Mononuclear cell (primary cell): ENCODE results near the gene RBBP7. TPM values are rescaled to one million over a fixed set of nuclear protein-coding genes. Genes with fewer than 3 reads are reported as not detected.

ENCODE experiments used
- H3K27me3 ChIP-seq: 2 replicates; pipeline ENCODE4 v1.6.0; 2011; ENCODE audit warnings: low read length, control low read depth; ENCODE audit not compliant: insufficient read depth
- H3K4me1 ChIP-seq: 2 replicates; pipeline ENCODE4 v1.5.1; 2011; ENCODE audit warnings: mild to moderate bottlenecking, low read length, control low read depth; ENCODE audit not compliant: insufficient read depth
- H3K4me3 ChIP-seq: 2 replicates; pipeline ENCODE4 v1.5.1; 2011; ENCODE audit warnings: mild to moderate bottlenecking, low read length, moderate library complexity
- H3K9me3 ChIP-seq: 2 replicates; pipeline ENCODE4 v1.5.1; 2011; ENCODE audit warnings: low read depth, mild to moderate bottlenecking, control low read depth, low read length
- total RNA-seq: library from RNA; depleted of rRNA; stranded (reverse); fragments of >200 nt; gene quantifications from one replicate; pipeline ENCODE4 v1.2.3, GENCODE V29; 2012

The RBBP7 gene
- total RNA-seq, 1 donor: 158 TPM

DNA sequence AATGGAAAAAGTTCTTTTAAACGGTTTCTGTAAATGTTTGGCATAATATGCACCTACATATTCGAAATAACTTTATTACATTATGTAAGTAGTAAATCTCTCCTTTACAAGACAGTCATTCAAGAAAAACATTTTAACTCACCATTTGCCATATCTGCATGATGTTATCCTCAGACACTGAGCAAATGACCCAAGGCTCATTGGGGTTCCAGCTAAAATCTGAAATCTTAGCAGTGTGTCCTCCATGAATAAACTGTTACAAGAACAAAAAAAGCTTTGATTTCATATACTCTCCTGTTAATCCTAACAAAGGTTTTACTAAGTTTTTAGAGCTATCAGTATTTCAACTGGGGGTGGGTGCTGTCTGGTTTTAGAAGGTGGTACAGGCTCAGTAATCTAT is 24.5 kb downstream of the RBBP7 start:
- H3K27me3 ChIP-seq: no peaks in the 10 kb centered on the region
- H3K4me1 ChIP-seq: no peaks in the 10 kb centered on the region
- H3K9me3 ChIP-seq: no peaks in the 10 kb centered on the region
- no peak overlapping the region for H3K4me3 ChIP-seq

DNA sequence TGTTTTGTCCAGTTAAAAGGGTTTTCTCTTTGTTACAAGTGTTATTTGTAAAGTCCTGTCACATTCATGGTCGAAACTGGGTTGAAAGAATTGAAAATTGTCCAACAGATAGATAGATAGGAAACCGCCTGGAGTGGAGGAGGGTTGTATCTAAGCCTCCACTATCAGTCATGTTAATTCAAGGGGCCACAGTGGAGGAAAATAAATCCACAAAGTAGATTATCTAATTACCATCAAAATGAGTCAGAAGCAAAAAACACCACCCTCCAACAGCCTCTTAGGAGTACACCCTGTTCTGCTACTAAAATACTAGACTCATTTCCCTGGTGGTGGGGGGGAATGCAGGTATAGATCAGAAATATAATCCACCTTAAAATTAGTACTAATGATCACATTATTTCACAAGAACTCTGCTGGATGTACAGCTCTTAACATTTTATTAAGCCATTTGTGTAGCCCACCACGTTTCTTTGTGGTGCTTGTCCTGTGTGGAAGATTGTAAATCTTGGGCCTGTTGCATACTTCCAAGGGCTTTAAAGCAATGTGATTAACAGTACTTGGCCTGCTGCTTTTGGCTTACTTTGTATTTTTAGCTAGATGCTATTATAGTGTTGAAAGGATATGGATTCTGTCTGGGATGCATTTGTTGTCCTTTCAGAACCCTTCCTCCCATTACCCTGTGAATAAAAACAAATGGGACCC is 26.8 kb downstream of the RBBP7 start:
- no peaks in the 10 kb centered on the region for H3K9me3 ChIP-seq
- no peak overlapping the region for H3K4me3 ChIP-seq
- H3K27me3 ChIP-seq: no peaks in the 10 kb centered on the region
- no peaks in the 10 kb centered on the region for H3K4me1 ChIP-seq

DNA sequence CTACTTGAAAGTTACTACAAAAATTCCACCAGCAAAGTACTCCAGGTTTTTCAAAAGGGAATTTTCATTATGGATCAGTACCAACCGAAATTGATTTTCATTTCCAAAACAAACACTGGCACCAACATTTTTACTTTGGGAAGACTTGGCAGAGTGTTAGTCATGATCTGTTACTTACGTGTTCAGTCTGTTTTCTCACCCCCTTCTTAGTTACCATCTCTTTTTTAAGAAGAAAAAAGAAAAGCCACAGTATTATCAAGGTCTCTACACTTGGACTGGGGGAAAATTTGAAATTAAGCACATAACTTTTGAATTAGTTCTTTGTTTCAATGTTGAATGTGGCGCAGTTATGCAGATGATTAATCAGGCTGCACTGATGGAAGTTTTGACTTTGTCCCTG is 27.5 kb downstream of the RBBP7 start:
- H3K4me3 ChIP-seq: no peak overlapping the region

DNA sequence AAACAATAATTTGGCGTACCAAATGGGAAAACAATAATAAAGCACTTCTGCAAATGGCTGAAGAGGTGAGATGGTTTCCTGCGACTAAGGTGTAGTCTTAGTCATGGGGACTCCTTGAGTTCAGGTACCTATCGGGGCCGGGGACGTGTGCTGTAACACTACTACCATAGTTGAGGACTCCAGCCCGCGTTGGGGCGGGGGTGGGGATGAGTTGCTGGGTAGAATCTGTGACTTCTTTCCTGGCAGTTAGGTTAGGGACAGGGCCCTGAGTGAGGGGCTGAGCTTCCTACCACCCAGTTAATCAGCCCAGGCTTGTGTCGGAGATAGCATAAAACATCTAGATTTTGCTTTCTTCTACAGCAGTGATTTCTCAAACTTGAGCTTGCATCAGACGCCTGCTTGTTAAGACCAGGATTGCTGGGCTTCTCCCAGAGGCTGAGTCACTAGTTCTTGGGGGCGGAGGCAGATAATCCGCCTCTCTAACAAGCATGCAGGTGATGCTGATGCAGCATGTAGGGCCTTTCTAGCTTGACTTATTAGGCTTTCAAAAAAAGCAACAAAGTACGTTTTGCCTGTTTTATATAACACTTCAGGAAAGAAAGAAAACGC is 30.2 kb downstream of the RBBP7 start:
- Histone ChIP-seq H3K4me3 (no peak overlapping the region), H3K9me3 (no peaks in the 10 kb centered on the region), H3K4me1 (no peaks in the 10 kb centered on the region), H3K27me3 (no peaks in the 10 kb centered on the region)

More for the DNA sequence above, 27.5 kb downstream of the RBBP7 start:
- Histone ChIP-seq H3K9me3 (no peaks in the 10 kb centered on the region), H3K27me3 (no peaks in the 10 kb centered on the region), H3K4me1 (no peaks in the 10 kb centered on the region)

DNA sequence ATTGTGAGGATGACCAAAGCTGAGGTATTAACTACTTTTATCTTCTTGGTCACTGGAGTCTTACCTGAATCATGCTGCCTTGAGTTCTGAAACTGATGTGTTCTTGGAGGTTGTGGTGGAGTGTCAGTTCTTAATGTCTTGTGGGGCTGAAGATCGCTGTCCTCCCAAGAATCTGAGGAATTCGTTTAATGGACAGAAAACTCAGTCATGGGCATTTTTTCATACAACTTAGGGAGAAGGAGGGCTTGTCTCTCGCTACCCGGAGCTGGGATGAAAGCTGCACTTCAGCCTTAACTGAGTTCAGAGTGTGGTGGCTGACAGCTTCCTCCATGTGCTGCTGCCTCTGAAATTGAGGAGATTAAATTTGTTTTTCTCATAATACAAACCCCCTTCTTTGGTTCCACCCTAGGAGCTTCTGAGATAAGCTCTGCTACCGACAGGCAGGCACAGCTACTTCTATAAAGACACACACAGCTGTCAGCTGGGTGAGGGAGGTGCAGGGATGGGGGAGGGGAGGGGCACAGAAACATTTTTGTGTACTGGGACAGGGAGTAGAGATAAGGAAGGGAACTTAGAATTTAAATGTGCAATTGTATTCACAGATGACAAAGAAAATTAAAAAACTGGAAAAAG is 30.8 kb downstream of the RBBP7 start:
- H3K27me3 ChIP-seq: no peaks in the 10 kb centered on the region
- no peaks in the 10 kb centered on the region for H3K9me3 ChIP-seq
- H3K4me3 ChIP-seq: no peak overlapping the region
- H3K4me1 ChIP-seq: no peaks in the 10 kb centered on the region

DNA sequence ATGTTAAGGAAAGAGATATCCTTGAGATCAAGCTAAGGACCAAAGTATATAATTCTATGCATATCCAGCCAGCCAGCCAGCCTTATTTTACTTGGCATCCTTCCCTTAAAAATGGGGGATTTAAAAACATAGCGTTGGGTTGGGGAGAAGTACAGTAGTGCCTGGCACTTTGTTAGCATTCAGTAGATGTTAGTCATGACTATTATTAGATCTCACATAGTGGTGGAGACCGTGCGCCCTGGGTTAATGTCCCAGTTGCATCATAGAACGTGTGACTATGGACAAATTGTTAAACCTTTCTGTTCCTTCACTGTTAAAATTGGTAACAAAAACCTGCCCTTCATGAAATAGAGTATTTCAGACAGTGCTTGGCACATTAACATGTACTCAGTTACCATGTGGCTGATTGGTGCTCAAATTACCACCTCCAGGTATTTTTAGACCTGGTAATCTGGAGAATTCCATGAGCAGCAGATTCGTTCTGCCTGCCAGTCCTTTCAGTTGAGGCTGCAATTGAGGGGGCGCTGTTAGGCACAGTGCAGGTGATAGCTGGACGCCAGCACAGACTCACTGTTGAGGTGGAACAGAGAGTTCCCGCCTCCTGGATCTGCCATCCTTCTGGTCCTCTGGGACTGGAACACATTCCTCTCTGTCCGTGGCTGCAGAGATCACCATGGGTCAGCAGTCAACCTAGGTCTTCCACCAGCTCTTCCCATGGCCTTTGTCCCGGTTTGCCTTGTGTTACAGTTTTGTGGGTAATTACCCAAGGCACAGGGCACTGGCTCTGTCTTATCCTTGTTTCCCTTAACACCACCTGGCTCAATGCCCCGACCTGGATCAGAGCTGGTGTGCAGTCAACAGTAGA is 31.7 kb downstream of the RBBP7 start:
- H3K4me3 ChIP-seq: no peak overlapping the region
- no peaks in the 10 kb centered on the region for H3K27me3 ChIP-seq
- no peaks in the 10 kb centered on the region for H3K4me1 ChIP-seq
- H3K9me3 ChIP-seq: no peaks in the 10 kb centered on the region

DNA sequence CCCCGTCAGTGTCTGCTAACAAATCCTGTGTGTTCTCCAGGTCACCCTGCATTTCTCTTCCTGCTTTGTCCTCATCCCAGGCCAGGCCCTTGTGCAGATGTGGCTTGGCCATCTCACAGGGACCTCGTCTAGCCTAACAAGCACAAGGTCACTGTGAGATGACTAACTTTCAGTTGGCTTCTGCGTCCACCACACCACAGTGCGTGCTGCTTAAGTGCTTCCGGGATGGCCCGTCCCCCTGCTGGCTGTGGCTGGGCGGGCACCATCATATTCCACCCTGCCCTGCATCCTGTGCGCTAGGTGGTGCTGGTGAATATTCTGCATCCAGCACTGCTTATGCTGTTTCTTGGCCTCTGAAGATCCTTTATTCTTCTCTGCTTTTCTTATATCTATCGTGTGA is 33.8 kb downstream of the RBBP7 start:
- H3K4me3 ChIP-seq: no peak overlapping the region
- H3K9me3 ChIP-seq: no peaks in the 10 kb centered on the region
- no peaks in the 10 kb centered on the region for H3K27me3 ChIP-seq
- H3K4me1 ChIP-seq: no peaks in the 10 kb centered on the region

DNA sequence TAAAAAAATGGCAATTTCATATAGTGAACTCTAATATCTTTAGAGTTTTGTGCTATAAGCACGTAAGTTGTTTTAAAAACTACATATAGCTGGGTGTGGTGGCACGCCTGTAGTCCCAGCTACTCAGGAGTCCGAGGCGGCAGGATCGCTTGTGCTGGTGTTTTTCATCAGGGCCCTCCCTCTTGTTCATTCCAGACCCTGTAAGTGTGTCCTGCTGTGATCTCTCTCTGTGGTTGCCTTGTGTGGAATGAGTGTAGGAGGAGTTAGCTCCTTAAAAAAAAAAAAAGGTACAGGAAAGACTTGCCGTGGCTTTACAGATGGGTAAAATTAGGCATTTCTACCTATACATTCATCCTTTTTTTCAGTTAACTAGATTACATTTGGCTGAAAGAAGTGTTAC is 35.4 kb downstream of the RBBP7 start:
- H3K9me3 ChIP-seq: no peaks in the 10 kb centered on the region
- H3K4me3 ChIP-seq: no peak overlapping the region
- no peaks in the 10 kb centered on the region for H3K4me1 ChIP-seq
- H3K27me3 ChIP-seq: no peaks in the 10 kb centered on the region

DNA sequence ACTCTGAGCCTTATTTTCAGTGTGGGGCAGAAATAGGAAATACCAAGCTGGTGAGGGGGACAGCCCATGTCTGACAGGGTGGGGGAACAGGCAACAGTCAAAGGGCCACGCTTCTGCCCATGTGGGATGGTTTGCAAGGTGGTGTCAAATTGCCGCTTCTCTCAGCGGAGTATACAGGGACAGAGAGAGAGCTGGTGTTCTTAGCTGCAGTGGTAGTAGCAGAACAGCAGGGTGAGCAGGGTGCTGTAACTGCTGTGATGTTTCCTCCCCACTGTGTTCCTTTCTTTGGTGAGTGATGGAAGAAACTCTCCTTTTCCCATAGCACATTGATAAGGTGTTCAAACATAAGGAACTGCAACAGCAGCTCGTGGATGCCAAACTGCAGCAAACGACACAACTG is 37.9 kb downstream of the RBBP7 start:
- H3K4me3 ChIP-seq: no peak overlapping the region
- no peaks in the 10 kb centered on the region for H3K4me1 ChIP-seq
- H3K27me3 ChIP-seq: no peaks in the 10 kb centered on the region
- H3K9me3 ChIP-seq: no peaks in the 10 kb centered on the region

DNA sequence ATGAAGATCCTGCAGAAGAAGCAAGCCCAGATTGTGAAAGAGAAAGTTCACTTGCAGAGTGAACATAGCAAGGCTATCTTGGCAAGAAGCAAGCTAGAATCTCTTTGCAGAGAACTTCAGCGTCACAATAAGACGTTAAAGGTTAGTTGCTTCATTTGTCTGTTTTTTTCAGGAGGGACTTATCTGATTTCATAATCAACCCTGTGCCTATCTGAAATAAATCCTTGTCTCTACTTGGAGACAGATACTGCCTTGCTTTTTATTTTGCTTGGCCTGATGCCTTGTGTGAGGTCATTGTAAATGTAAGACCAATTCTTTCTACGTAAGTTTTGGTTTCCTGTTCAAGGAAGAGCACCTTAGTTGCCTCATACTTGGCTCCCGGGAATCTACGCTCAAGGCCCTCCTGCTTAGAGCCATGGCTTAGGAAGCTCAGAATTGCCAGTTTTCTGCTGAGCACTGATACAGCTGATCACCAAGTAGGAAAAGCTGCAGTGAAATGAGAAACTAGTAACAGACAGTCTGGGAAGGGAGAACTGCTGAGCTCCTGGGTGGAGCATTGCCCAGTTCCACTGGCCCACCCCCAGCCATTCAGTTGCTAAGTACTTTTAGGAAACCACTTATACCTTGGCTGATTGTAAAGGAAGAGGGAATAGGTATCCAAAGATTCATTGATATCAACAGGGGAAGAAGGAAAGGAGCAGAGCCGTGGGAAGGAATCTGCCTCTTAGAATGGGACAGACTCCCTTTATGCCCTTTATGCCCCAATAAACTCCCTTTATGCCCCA is 41.8 kb downstream of the RBBP7 start:
- no peaks in the 10 kb centered on the region for H3K4me1 ChIP-seq
- no peaks in the 10 kb centered on the region for H3K9me3 ChIP-seq
- no peaks in the 10 kb centered on the region for H3K27me3 ChIP-seq
- H3K4me3 ChIP-seq: no peak overlapping the region

DNA sequence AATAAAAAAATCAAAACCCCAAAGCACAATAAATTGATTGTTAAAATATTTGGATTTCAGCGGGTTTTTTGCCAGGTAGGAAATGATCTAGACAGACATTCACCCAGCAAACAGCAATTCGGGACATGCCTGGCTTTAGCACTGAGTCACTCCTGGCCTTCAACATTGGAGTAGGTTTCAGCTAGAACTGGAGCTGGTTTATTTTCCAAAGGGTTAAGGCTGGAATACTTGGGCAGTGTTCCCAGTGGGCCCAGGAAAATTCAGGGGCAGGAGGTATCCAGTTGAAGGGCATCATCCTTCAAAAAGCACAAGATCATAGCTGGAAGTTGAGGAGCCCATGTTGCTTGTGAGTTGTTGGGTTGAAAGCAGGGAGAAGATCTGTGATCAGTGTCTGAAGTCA is 42.9 kb downstream of the RBBP7 start:
- no peaks in the 10 kb centered on the region for H3K27me3 ChIP-seq
- no peaks in the 10 kb centered on the region for H3K4me1 ChIP-seq
- H3K4me3 ChIP-seq: no peak overlapping the region
- no peaks in the 10 kb centered on the region for H3K9me3 ChIP-seq

DNA sequence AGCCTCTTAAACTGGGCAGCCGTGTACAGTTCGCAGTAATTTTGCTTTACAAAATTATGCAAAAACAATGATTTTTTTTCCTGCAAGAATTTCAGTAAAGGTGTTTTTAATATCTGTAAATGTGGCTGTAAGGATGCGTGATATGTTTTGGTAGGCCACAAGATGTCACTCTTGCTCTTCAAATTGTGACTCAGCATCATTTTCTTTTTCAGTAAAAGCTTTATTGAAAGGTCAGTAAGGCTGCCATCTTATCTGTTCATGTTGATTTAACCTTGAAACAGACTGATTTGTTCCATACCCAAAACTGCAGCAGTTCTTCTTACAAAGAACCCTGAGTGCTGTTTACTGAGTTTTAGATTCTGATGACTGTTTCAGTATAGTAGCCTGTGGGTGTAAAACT is 44.0 kb downstream of the RBBP7 start:
- H3K4me3 ChIP-seq: no peak overlapping the region
- no peaks in the 10 kb centered on the region for H3K4me1 ChIP-seq
- no peaks in the 10 kb centered on the region for H3K27me3 ChIP-seq
- no peaks in the 10 kb centered on the region for H3K9me3 ChIP-seq

DNA sequence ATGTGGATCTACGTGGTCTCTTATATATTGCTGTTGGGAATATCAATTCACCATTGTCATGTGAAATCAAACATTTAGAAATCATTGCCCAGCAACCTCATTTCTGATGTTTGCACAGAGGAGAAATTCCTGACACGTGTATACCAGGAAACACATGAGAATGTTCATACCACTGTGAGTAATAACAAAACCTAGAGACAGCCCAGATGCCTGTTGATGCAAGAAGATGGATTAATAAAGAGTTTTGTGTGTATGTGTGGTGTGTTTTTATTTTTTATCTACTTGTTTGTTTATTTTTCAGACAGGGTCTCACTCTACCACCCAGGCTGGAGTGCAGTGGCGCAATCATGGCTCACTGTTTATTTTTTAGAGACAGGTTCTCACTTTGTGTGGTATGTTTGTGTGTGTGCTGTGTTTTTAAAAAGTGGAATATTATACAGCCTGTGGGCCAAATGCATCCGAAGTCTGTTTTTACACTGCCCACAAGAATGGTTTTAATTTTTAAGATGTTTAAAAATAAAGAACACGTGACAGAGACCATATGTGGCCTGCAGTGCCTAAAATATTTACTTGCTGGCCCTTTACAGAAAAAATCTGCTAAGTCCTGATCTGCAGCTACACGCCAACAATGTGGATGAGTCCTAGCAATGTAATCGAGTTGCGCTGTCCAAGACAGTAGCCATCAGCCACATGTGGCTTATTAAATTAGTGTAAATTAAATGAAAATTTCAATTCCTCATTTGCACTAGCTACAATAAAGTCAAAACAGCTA is 44.7 kb downstream of the RBBP7 start:
- Histone ChIP-seq H3K4me3 (no peak overlapping the region), H3K4me1 (no peaks in the 10 kb centered on the region), H3K27me3 (no peaks in the 10 kb centered on the region), H3K9me3 (no peaks in the 10 kb centered on the region)

DNA sequence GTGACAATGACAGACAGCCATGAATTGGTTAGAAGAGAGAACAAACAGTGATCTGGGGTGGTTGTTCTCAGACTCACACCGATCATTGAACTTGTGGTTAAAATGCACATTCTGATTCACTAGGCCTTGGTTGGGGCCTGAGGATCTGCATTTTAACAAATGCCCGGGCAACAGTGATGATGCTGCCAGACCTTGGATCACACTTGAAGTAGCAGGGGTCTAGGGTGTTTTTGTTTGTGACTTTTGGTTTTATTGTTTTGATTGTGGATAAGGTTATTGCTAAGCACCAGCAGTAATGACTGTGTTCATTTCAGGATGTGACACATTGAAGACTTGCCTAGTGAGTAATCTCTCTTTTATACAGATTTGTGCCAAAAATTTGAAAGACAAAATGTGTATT is 47.4 kb downstream of the RBBP7 start:
- no peak overlapping the region for H3K4me3 ChIP-seq
- no peaks in the 10 kb centered on the region for H3K9me3 ChIP-seq
- H3K4me1 ChIP-seq: no peaks in the 10 kb centered on the region
- H3K27me3 ChIP-seq: no peaks in the 10 kb centered on the region
